ENCODE results near the gene CREBZF.
A peak's percentile ranks its signal among the peaks of the same experiment; 100 is the strongest.
"Not testable (repeated sequence)": the region's sequence is repeated elsewhere in the genome, so short reads cannot be mapped to it uniquely, and the experiment has no call there.

The CREBZF gene

DNA sequence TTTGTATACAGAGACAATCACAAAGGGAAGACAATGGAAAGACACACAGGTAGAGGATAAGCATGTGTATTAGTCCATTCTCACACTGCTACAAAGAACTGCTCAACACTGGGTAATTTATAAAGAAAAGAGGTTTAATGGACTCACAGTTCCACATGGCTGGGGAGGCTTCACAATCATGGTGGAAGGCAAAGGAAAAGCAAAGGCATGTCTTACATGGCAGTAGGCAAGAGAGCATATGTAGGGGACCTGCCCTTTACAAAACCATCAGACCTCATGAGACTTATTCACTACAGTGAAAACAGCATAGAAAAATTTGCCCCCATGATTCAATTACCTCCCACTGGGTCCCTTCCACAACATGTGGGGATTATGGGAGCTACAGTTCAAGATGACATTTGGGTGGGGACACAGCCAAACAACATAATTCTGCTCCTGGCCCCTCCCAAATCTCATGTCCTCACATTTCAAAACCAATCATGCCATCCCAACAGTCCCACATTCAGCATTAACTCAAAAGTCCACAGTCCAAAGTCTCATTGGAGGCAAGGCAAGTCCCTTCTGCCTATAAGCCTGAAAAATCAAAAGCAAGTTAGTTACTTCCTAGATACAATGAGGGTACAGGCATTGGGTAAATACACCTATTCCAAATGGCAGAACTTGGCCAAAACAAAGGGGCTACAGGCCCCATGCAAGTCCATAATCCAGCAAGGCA lies 6.2 kb upstream of the CREBZF start:
- not testable (repeated sequence) for DNase-seq

DNA sequence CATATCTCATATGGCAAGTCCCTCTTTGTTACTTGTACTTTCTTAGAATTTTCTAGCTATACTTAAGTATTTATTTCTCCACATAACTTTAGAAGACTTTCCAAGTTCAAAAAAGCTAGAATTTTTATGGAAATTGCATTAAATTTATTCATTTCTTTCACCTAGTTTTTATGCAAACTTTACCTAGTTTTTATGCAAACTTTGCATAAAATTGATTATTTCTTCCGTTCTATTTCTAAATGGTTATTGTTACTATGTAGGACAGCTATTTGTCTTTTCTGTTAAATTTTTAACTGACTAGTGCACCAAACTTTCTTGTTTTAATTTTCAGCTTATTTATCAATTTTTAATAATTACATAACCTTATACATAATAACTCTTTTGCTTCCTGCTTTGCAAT lies 3.2 kb upstream of the CREBZF start:
- DNase-seq, result no peak

DNA sequence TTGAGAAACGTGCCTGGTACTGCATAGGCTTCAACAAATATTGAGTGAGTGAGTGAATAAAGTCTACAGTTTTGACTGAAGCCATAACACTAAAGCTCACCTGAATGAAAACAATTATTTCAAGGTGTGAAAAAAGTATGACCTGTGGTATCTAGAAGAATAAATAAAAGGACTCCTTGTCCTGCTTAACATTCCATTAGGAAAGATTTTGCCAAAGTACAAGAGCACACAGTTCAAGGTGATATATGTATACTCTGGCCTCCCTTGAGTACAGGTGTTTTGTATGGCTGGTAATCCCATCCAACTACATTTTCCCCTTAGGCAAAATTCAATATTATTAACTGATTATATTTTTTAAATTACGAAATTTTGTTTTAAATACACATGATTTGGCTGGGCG lies 1.8 kb upstream of the CREBZF start:
- DNase-seq, result no peak

DNA sequence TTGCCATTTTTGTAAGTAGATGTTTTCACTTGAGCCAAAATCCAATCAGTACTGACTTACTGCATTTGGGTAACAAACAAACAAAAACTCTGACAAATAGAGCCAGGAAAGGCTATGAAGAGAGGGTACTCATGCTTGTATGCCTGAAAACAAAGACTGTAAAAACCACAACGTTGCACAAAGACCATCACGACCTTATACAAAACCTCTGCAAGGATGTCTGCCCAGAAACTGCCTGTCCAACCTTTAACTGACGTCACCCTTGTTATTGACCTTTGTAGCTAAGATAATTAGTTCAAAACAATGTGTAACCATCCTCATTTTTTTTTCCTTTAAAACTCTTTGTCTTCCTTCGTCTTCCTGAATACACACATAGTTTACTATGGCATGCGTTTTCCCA lies 804 bp upstream of the CREBZF start:
- no peak for DNase-seq

DNA sequence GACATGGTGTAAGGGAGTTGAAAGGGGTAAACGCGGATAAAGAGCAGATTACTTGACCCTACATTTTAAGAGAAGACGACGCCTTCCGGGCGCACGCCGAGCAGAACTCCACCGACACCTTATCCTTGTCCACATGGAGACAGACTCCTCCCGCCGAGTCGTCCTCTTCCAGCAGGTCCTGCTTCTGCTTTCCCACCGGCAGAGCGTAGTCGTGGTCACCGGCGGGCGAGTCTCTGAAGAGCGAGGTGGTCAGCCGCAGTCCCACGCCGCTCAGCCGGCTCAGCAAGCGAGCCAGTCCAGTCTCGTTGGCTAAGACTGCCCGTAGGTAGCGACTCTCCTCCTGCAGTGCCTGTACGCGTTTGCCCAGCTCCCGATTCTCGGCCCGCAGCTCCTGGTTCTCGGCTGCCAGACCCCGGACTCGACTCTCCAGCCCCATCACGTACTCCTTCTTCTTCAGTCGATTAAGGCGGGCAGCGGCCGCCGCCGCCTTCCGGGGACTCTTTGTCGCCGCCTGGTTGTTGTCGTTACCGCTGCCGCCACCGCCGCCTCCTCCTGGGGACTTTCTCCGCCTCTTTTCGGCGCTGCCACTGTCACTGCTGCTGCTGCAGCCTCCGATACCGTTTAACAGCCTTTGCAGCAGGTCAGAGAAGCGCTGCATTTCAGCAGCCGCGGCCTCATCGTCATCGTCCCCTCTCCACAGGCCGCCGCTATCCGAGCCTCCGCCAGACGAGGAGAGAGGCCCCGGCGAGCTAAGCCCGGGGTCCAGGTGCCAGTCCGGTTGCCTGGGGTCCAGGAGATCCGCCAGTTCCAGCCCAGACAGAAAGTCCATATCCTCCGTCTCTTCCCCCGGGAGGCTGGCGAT lies 945 bp downstream of the CREBZF start:
- peak; percentile 85 for DNase-seq

DNA sequence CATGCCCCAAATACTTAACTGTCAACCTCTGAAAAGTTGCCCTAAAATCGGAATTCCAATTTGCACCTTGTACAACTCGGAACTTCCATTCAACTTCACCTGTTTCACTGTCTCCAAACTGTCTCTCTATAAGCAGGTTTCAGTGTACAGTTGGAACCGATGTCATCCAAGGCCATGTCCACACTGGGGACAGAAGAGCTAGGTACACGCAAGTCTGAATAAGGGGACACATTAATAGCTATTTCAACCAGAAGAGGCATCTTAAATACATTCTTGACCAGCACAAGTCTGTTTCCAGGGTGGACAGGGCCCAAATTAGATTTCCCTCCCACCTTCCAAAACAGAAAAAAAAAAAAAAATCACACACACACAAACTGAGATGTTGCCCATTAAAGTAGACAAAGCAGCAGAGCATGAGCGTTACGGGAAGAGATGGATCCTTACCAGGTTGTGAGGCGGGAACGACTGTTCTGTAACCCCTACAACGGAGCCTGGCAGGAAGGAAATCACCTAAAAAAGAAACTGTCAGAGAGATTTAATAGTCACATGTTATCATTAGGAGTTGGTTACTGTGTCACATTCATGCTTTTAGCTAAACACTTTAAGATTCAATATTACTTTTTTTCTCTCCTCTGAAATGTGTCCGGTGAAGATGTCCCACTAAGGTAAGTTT lies 1.7 kb downstream of the CREBZF start:
- DNase-seq, result peak; percentile 19

DNA sequence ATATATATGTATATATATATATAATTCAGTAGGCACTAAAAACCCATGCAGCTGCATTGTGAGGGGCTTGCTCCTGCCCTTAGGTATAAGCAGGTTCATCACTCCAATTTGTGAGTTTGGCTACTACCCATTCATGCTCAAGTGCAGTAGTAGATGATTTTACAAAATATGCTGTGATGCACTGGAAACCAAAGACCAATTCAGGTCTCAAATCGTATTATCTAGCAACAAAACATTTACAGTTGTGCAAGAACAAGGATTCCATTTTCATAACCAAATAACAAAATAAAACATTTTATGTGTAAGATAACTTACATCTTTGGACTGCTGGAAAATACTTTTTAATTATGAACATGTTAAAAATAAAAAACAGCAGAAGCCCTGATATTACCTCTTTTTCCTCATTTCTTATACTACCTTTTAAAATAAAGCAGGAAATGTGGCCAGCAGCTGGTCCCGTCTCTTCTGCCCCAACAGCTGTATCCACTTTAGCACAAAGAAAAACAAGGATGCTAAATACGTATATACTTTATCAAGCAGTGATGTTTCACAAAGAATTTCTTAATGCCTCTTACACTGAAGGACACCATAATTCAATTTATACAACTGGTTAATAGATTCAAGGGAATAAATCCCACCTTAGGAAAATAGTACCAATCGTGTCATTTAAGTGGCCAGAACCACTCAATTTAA lies 2.8 kb downstream of the CREBZF start:
- DNase-seq, result no peak

DNA sequence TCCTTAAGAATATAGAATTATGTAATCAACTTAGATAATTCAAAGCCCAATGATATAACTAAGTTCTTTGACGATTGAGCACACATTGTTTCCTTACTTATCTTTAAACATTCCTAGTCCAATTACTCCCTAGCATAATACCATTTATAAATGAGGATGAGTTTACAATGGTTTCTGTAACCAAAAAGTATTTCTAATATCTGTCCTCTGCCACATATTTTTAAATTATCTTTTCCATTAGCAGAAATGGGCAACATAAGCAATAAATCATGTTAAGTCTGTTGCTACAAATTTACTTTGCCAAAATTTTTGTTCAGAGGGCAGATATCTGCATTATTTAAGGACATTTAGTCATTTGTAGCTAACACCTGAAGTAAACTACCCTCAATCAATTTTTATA lies 6.7 kb downstream of the CREBZF start:
- no peak for DNase-seq

DNA sequence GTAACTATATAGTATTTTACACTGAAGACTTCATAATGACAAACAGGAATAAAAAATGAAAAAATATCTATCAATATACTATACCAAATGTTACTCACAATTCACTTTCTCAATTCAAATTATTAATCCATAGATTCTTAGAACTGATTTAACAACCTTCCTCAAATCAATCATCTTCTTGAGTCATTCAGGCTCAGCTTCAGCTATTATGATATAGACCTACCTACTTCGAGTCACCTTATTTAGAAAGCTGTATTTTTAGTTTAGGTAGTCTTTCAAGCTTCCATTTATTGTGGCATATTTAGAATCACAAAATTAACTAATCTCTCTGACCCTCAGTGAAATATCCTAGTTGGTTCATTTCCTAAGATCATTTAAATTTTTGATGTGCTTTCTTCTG lies 8.2 kb downstream of the CREBZF start:
- DNase-seq, result no peak

DNA sequence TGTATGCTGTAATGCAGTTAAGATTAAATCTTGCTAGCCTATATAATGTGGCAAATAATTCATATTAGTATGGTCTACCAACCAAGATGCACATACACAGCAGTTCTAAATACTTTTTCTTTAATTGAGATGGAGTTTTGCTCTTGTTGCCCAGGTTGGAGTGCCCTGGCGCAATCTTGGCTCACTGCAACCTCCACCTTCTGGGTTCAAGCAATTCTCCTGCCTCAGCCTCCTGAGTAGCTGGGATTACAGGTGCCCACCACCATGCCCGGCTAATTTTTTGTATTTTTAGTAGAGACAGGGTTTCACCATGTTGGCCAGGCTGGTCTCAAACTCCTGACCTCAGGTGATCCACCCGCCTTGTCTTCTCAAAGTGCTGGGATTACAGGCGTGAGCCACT lies 10.6 kb downstream of the CREBZF start:
- not testable (repeated sequence) for DNase-seq

DNA sequence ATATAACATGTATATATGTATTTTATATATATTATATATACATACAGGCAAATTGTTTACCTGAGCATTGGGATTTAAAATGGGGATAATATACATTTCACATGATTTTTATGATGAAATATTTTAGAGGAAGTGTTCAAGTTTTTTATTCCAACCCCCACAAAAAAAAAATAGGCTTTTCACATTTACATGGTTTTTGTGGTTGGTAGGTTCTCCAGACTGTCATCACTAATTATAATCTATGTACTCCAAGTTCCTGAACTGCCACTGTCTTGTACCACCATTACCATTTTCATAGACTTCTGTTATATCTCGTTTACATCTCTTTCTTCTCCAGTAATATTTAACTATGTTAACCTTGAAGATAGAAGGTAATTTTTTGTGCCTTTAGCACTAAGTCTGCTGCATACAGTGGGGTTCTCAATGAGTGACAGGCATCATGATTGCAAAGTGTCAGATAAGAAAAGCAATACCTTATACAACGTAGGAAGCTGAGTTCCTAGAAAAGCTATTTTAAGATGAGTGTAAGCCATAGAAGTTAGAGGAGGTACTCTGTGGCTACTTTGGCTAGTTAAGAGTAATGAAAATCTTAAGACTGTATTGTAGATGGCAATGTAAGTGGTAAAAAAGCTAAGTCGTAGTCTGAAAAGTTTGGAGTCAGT lies 12.0 kb downstream of the CREBZF start:
- DNase-seq, result no peak

DNA sequence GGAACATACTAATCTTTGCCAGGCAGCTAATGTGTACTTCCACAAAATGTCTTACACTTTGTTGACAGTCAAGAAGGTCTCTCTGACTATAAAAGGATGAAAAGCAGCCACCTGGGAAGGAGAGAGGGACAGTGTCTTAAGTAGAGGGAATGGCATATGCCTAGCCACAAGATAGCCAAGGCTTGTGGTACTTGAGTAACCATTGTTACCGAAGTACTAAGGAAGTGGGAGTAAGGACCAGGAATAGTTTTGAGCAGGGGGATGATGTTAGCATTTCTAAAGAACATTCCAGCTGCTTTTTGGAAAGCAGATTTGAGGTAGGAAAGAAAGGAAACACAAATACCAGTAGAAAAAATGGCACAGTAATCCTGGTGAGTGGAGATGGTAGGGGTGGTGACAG lies 13.8 kb downstream of the CREBZF start:
- no peak for DNase-seq

DNA sequence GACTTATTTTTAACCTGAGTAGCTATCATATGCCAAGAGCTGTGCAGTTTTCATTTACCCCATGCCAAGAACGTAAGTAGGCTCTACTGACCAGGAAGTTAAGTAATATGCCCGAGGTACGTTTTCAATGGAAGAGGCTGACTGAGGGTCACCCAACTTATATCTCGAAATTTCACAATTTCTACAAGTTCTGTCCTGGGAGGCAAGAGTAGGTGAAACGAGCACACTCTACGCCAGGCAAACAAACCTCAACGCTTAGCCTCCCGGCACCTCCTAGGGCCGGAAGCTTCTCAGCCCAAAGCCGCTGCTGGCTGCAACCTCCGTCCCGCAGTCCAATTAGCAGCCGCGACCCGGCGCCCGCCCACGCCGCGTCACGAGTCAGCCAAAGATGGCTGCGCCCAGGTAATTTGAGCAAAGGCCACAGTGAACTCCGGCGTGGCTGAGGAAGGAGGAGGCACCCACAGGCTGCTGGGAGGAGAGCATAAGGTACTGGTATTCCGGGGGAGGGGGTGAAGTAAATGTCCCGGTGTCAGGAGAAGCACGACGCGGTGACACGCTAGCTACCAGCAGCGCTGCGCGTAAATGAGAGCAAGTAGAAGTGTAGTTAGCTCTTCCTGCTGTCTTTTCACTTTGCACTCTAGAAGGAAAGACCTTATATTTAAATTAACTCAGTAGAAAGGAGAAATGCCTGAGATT lies 17.2 kb downstream of the CREBZF start, which contains the start of gene TMEM126A:
TMEM126A (plus strand) TSS at position 364 of the 696 bp plus-strand sequence. CDS start 2,289 bp downstream, outside the sequence.
- DNase-seq, result peak; percentile 89

DNA sequence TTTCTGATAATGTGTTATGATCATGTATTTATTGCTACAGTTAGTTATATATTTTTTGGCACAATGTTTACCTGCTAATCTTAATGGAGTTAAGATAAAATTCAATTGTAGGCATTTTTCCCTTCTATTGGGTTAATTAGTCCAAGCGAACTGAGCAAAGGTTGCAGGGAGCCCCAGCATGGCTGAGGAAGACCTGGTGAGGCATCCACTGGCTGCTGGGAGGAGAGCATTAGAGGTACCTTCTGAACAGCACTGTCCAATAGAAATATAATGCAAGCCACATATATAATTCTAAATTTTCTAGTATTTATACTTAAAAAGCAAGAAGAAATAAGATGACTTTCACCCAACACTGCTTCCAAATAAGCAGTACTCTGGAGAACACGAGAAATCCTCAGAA lies 17.9 kb downstream of the CREBZF start:
- no peak for DNase-seq

DNA sequence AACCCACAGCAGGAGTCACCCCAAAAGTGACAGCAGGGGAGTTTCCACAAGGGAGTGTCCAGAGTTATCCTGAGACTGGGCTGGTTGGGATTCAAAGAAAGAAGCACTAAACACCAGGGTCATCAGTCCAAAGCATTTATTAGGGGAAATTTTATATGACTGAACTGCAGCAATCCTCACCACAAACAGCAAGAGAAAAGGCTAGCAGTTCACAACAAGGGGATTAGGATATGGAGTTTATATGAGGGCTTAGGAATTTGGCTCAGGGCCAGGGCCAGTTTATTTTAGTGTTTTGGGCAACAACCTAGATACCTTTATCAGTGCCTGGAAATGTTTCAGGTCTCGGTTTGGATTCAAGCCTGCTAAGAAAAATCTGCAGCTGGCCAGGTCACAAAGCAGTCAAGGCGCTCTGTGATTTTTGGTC lies 21.7 kb downstream of the CREBZF start:
- peak; percentile 59 for DNase-seq

DNA sequence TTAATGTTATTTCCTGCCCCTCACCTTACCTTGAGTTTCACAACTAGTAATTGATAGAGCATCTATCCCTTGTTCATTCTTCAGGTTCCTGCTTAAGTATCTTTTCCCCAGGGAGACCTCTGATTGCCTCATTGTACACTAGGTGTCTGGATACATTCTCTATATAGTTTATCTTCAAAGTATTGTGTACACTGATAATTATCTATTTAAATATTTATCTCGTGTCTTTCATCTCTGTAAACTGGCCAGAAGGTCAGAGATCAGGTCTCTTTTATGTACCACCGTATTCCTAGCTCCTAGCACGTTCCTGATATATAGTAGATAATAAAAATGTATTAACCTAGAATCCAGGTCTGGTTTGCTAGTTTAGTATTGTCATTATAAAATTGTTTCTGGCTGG lies 30.2 kb downstream of the CREBZF start:
- DNase-seq, result no peak

DNA sequence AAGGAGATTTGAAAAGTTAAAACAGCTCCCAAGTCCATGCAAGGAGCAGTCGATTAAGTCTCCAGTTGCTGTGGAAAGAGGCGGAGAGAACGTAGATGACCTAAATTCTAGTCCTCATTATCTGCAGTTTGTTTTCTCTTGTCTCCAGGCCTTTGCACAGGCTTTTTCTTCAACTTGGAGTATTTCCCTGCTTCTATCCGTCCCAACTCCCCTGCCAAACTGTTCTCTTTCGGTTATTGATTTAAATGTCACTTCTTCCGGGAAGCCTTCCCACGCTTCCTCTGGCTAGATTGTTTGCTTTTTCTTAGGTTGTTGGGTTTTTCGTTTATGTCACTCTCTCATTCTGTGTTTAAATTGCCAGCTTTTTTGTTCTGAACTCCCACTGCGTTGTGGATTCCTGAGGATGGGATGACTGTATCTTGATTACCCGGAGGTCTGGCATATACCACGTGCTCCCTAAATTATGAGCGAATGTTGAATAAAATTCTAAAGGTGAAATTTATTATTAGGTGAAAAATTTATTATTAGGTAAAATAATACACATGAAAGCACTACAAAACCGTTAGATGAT lies 36.1 kb downstream of the CREBZF start:
- peak; percentile 46 for DNase-seq

DNA sequence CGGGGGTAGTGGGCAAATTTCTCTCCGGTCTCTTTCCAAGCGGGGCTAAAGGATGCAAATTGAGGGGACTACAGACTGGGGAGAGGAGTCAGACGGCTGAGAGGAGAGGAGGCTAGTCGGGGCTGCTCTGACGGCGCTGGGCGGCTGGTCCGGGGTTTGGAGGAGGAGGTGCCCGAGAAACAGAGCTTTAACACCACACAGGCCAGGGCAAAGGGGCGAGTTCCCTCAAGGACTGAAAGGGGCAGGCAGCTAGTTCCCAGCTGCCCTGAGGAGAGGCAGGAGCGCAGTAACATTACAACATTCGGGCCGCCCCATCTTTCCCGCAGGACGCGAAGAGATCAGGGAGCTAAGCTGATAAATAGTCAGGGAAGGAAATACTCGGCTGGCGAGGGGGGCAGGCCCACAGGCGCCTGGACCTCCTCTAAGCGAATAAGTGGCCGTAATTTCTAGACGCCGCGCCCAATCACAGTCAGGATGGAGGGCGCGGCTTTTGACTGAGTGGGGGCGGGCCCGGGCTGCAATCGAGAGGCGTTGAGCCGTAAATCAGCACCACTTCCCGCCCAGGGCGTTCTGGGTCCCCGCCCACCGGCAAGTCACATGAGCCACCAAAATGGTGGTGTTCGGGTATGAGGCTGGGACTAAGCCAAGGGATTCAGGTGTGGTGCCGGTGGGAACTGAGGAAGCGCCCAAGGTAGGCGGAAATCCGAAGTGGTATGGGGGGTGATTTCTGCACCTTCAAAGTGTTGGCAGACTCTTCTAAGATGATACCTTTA lies 36.7 kb downstream of the CREBZF start, which contains the start of gene TMEM126B:
TMEM126B (plus strand) TSS at position 596 of the 773 bp plus-strand sequence; CDS start at position 611, 15 bp downstream.
- DNase-seq, result peak; percentile 98

DNA sequence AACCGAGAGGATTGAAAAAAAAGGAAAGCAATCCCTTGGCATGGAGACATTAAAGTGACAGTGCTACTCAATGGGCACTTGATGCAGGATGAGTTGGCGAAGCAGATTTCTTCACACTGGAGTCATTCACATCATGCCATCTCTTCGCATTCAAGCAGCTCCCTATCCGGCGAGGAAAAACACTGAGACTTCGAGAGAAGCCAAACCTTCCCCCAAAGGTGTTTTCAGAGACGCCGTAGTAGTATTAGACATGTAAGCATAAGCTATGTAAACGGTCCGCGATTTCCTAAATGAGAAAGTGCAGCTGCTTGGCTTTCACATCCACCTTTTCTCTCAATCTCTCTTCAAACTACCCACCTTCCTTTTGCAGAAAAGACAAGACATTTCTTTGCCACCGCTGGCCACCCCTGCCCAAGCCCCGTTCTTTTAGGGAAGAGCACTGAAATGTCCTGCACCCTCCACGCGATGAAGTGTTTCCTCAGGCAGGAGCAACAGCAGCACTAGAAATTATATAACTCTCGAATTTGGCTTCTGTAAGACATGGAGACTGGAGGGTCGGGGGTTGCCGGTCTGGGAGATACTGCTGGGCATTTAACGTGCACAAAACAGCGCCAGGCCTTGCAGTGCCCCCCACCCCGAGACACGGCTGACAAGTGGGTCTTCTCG lies 37.5 kb downstream of the CREBZF start, which contains the start of gene DLG2:
DLG2 (minus strand) TSS at position 13 of the 666 bp plus-strand sequence.
- peak; percentile 40 for DNase-seq

DNA sequence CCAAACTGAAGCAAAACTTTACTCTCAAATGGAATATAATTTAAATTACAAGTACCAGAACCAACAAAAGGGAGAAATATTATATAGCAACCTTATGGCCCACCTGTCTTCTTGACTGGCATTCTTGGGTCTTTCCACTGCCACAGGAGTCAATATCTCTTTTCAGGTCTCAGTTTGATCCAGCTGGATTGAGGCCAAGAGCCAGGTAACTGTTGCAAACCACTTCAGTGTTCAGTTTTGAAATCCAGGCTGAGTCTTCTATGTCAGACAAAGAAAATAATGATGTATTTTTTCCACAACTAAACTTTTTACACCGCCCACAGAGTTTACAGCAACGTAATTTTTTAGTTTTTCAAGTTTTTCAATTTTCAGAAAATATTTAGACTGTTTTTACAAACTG lies 38.4 kb downstream of the CREBZF start:
- no peak for DNase-seq

All from suppressor macrophage treated with lipopolysaccharide for 4 hours (primary cell).